A549 (cell line): ENCODE results near the gene SLC35A3.

Experiments
- BHLHE40 ChIP-seq: IDR thresholded peaks from 2 replicates; pipeline ENCODE4 v1.6.1; 2012; ENCODE audit warnings: low read depth, low read length, inconsistent platforms
- CHD2 ChIP-seq: fragments of 150-350 bp; IDR thresholded peaks from 2 replicates; pipeline ENCODE4 v1.6.1; 2014; ENCODE audit warnings: low read length; ENCODE audit not compliant: partially characterized antibody
- CHD4 ChIP-seq: fragments of 200-600 bp; sonication (generic); IDR thresholded peaks from 2 replicates; pipeline ENCODE4 v1.6.1; 2016; ENCODE audit warnings: antibody characterized with exemption, mild to moderate bottlenecking, borderline replicate concordance
- CTCF ChIP-seq: fragments of >200 bp; sonication (Bioruptor Twin); formaldehyde crosslinking; IDR thresholded peaks from 3 replicates; pipeline ENCODE4 v1.5.1; 2016
- EP300 ChIP-seq, 2 experiments: fragments of >200 bp; sonication (Bioruptor Twin); formaldehyde crosslinking; IDR thresholded peaks; 2 replicates in 1 of 2; 3 replicates in 1 of 2; pipeline ENCODE4 v1.6.1; 2016 to 2017
- HMGXB4 ChIP-seq: fragments of 250-450 bp; sonication (Bioruptor Pico); IDR thresholded peaks from 2 replicates; pipeline ENCODE4 v1.5.0; 2021; ENCODE audit warnings: mild to moderate bottlenecking, moderate library complexity, borderline replicate concordance
- MAFK ChIP-seq: fragments of 450-650 bp; IDR thresholded peaks from 2 replicates; pipeline ENCODE4 v1.6.1; 2014; ENCODE audit not compliant: partially characterized antibody
- MAX ChIP-seq: IDR thresholded peaks from 2 replicates; pipeline ENCODE4 v1.6.1; 2012
- PBX3 ChIP-seq: IDR thresholded peaks from 2 replicates; pipeline ENCODE4 v1.6.1; 2012
- REST ChIP-seq: fragments of 200-600 bp; sonication (generic); IDR thresholded peaks from 2 replicates; pipeline ENCODE4 v1.6.1; 2016; ENCODE audit warnings: antibody characterized with exemption, mild to moderate bottlenecking, moderate library complexity
- RFX5 ChIP-seq: fragments of 450-650 bp; IDR thresholded peaks from 2 replicates; pipeline ENCODE4 v1.7.1; 2014; ENCODE audit warnings: antibody characterized with exemption, mild to moderate bottlenecking, moderate library complexity
- SMC3 ChIP-seq: fragments of >200 bp; sonication (Bioruptor Twin); formaldehyde crosslinking; IDR thresholded peaks from 3 replicates; pipeline ENCODE4 v1.6.1; 2018; ENCODE audit warnings: inconsistent platforms
- TP53 ChIP-seq: fragments of 250-450 bp; sonication (Bioruptor Pico); IDR thresholded peaks from 2 replicates; pipeline ENCODE4 v1.5.0; 2021; ENCODE audit warnings: mild to moderate bottlenecking, moderate library complexity

- TF ChIP-seq CTCF (no peak), RFX5 (no peak), CHD2 (no peak), TP53 (CRISPR knock-in tag) (no peak), MAFK (peak; percentile 6), MAX (no peak), REST (no peak), HMGXB4 (no peak), BHLHE40 (no peak), EP300 (IDR thresholded peaks at IDR 0.05) (no peak), PBX3 (no peak), CHD4 (no peak), SMC3 (no peak)
Observed at GRCh38 chr1:99952522-99952921, 17.3 kb upstream of the SLC35A3 start.
